Activated naive CD4-positive, alpha-beta T cell treated with anti-CD3 and anti-CD28 coated beads for 36 hours (primary cell): ENCODE measurements around the gene SCGN. TPM values are rescaled to one million over a fixed set of nuclear protein-coding genes. Genes with fewer than 3 reads are reported as not detected.
"Not testable (repeated sequence)": the region's sequence is repeated elsewhere in the genome, so short reads cannot be mapped to it uniquely, and the experiment has no call there.

Experiments
- CTCF ChIA-PET: fragments of 350-600 bp; sonication (Branson Sonifier 250); formaldehyde crosslinking; loops from one replicate; lab custom pipeline; 2021; ENCODE audit warnings: antibody characterized with exemption; lab: Charles Lee
- DNase-seq: peaks from one replicate; pipeline ENCODE4 v3.0.0-alpha.2; 2020
- H3K27ac Mint-ChIP-seq: one replicate; pipeline ENCODE4 v1.8.0; 2021; ENCODE audit warnings: mild to moderate bottlenecking, mixed read lengths
- H3K27me3 Mint-ChIP-seq: one replicate; pipeline ENCODE4 v1.8.0; 2021; ENCODE audit warnings: low read depth, mixed read lengths
- H3K36me3 Mint-ChIP-seq: one replicate; pipeline ENCODE4 v1.8.0; 2021; ENCODE audit warnings: low read depth, mixed read lengths
- H3K4me1 Mint-ChIP-seq: one replicate; pipeline ENCODE4 v1.8.0; 2021; ENCODE audit warnings: low read depth, mixed read lengths
- H3K4me3 Mint-ChIP-seq: one replicate; pipeline ENCODE4 v1.8.0; 2021; ENCODE audit warnings: mild to moderate bottlenecking, moderate library complexity, mixed read lengths
- H3K9me3 Mint-ChIP-seq: one replicate; pipeline ENCODE4 v1.8.0; 2021; ENCODE audit warnings: mixed read lengths
- intact Hi-C: fragments of 100-400 bp; cut with micrococcal nuclease; formaldehyde crosslinking; loops from one replicate; pipeline ENCODE4 v1.15.1; 2023
- total RNA-seq, 2 experiments: library from RNA; stranded (reverse); gene quantifications; one replicate each; pipeline ENCODE4 v1.2.3, GENCODE V29; 2021

SCGN gene
- total RNA-seq, 2 experiments from 2014 or later = not detected

DNA sequence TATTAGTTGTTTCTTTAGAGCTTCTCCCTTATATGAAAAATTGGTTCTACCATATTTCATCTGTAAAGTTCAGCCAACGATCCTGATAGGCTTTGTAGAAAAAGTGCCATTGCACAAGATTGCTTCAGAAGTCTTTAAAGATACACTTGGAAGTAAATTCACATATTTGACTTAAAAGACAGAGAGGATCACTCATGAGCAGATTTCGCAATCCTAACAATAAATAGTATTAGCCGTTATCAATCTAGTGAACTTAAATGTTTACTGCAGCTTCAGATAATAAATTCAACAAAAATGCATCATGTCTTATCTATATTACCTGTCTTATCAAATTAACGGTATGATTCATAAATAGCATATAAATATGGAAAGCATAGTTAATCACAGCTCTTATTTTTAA is 93.8 kb downstream of the SCGN start:
- CTCF ChIA-PET = no interaction called here
- intact Hi-C loops = no loop called here
- Mint-ChIP-seq H3K27ac (no peak overlapping the region), H3K4me3 (no peak overlapping the region), H3K4me1 (peaks cover 2% of the 10 kb centered on the region), H3K27me3 (no peaks in the 10 kb centered on the region), H3K9me3 (no peaks in the 10 kb centered on the region), H3K36me3 (no peaks in the 10 kb centered on the region)
- no peak for DNase-seq

GRCh38 chr6:25746968-25747367 is 95.0 kb downstream of the SCGN start:
- no peaks in the 10 kb centered on the region for H3K9me3 Mint-ChIP-seq
- no peak overlapping the region for H3K4me3 Mint-ChIP-seq
- H3K36me3 Mint-ChIP-seq = no peaks in the 10 kb centered on the region
- peaks cover 2% of the 10 kb centered on the region for H3K4me1 Mint-ChIP-seq
- no peaks in the 10 kb centered on the region for H3K27me3 Mint-ChIP-seq
- CTCF ChIA-PET = interaction anchor here (0.8 kb wide), 1 partner anchor 10 kb away, joined by 4 read pairs; no protein-coding TSS in a partner anchor
- no peak overlapping the region for H3K27ac Mint-ChIP-seq
- no peak for DNase-seq
- intact Hi-C loops = no loop called here

- intact Hi-C loops = no loop called here
- no peaks in the 10 kb centered on the region for H3K27me3 Mint-ChIP-seq
- no peak for DNase-seq
- CTCF ChIA-PET = interaction anchor here (0.8 kb wide), 1 partner anchor 9 kb away, joined by 4 read pairs; no protein-coding TSS in a partner anchor
- H3K9me3 Mint-ChIP-seq = no peaks in the 10 kb centered on the region
- no peak overlapping the region for H3K4me3 Mint-ChIP-seq
- H3K4me1 Mint-ChIP-seq = peaks cover 2% of the 10 kb centered on the region
- H3K36me3 Mint-ChIP-seq = no peaks in the 10 kb centered on the region
- no peak overlapping the region for H3K27ac Mint-ChIP-seq
Observed at GRCh38 chr6:25747477-25747876, 95.5 kb downstream of the SCGN start.

DNA sequence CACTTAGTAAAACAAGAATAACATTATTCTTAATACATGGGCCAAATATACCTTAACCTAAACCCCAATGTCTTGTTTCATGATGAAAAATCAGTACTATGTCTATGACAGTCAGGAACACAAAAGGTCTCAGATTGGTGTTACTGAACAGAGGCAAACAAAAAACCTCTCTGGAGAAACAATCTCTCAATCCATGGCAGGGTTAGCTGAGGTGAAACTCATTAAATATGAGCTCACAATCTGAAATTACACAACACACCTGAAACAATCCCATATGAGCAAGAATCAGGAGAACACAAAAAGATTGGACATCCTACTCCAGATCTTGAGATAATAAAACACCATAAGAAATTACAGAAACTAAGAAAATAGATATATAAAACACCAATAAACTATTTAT is 96.0 kb downstream of the SCGN start:
- Mint-ChIP-seq H3K4me3 (no peak overlapping the region), H3K4me1 (peaks cover 2% of the 10 kb centered on the region), H3K27ac (no peak overlapping the region), H3K9me3 (no peaks in the 10 kb centered on the region), H3K36me3 (no peaks in the 10 kb centered on the region), H3K27me3 (no peaks in the 10 kb centered on the region)
- intact Hi-C loops = no loop called here
- DNase-seq = no peak
- CTCF ChIA-PET = no interaction called here

DNA sequence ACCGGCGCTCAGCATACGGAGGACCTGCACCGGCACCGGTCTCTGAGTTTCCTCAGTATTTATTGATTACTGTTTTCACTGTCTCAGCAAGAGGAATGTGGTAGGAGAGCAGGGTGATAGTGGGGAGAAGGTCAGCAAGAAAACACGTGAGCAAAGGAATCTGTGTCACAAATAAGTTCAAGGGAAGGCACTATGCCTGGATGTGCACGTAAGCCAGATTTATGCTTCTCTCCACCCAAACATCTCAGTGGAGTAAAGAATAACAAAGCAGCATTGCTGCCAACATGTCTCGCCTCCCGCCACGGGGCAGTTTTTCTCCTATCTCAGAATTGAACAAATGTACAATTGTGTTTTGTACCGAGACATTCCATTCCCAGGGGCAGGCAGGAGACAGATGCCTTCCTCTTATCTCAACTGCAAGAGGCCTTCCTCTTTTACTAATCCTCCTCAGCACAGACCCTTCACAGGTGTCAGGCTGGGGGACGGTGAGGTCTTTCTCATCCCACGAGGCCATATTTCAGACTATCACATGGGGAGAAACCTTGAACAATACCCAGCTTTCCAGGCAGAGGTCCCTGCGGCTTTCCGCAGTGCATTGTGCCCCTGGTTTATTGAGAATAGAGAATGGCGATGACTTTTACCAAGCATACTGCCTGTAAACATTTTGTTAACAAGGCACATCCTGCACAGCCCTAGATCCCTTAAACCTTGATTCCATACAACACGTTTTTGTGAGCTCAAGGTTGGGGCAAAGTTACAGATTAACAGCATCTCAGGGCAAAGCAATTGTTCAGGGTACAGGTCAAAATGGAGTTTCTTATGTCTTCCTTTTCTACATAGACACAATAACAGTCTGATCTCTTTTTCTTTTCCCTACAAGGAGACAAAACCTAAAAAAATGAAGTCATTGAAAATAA is 96.8 kb downstream of the SCGN start:
- H3K36me3 Mint-ChIP-seq, intact Hi-C loops, H3K27ac Mint-ChIP-seq, DNase-seq, H3K4me1 Mint-ChIP-seq, H3K27me3 Mint-ChIP-seq, H3K4me3 Mint-ChIP-seq, H3K9me3 Mint-ChIP-seq: not testable (repeated sequence)
- CTCF ChIA-PET = interaction anchor here (1.2 kb wide), 1 partner anchor 30 kb away, joined by 3 read pairs; no protein-coding TSS in a partner anchor

DNA sequence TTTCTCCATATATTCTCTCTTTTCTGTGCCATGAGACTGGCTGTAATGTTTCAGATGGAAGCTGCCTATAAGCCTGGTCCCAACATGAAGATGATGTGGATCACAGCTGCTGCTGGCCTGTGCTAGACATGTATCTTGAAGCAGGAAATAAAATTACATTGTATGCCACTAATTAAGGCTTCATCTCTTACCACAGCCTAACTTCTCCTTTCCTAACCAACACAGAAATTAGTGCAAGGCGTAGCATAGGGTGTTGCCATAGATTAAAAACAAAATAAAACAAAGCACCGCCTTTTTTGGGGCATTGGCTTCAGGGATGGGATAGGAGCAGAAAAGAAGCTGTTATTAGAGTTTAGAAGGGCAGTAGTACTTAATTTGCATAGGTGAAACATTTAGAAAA is 97.8 kb downstream of the SCGN start:
- CTCF ChIA-PET = interaction anchor here (1.2 kb wide), 1 partner anchor 31 kb away, joined by 3 read pairs; no protein-coding TSS in a partner anchor
- no peak for DNase-seq
- H3K27me3 Mint-ChIP-seq = no peaks in the 10 kb centered on the region
- no peaks in the 10 kb centered on the region for H3K9me3 Mint-ChIP-seq
- H3K36me3 Mint-ChIP-seq = no peaks in the 10 kb centered on the region
- intact Hi-C loops = no loop called here
- H3K4me3 Mint-ChIP-seq = no peak overlapping the region
- H3K4me1 Mint-ChIP-seq = peaks cover 2% of the 10 kb centered on the region
- no peak overlapping the region for H3K27ac Mint-ChIP-seq

GRCh38 chr6:25750906-25751305 is 98.9 kb downstream of the SCGN start:
- no peaks in the 10 kb centered on the region for H3K27me3 Mint-ChIP-seq
- no peaks in the 10 kb centered on the region for H3K9me3 Mint-ChIP-seq
- H3K27ac Mint-ChIP-seq = no peak overlapping the region
- H3K4me1 Mint-ChIP-seq = peaks cover 2% of the 10 kb centered on the region
- CTCF ChIA-PET = interaction anchor here (0.6 to 0.8 kb wide), 3 partner anchors 9 to 92 kb away, joined by 3 to 4 read pairs (median 3); no protein-coding TSS in a partner anchor
- H3K36me3 Mint-ChIP-seq = no peaks in the 10 kb centered on the region
- intact Hi-C loops = no loop called here
- H3K4me3 Mint-ChIP-seq = no peak overlapping the region
- no peak for DNase-seq

Other genes starting within 250 kb of the SCGN start
- gene SLC17A4, start 102.5 kb downstream of the SCGN start, total RNA-seq = not detected
- gene SLC17A1, start 179.8 kb downstream of the SCGN start, total RNA-seq = not detected
- not detected for gene SLC17A3, start 222.0 kb downstream of the SCGN start, total RNA-seq